HG03066 (cell line): ENCODE measurements around the gene USP9X.
"Not testable (repeated sequence)": the region's sequence is repeated elsewhere in the genome, so short reads cannot be mapped to it uniquely, and the experiment has no call there.

Source experiments
- ATAC-seq: cut with Tn5 transposase; IDR thresholded peaks from one replicate; pipeline ENCODE4 v1.9.1; 2021; ENCODE audit warnings: low read depth; ENCODE audit not compliant: unreplicated experiment

USP9X gene

GRCh38 chrX:41084893-41085511 lies at the start of gene USP9X:
USP9X (plus strand) TSS chrX:41085445; CDS start chrX:41123629, 38,184 bp downstream.
- ATAC-seq, result peak; percentile 42

- no peak for ATAC-seq
These were observed 49.7 kb upstream of the USP9X start for GRCh38 chrX:41035582-41035981.

GRCh38 chrX:41036668-41037326 lies 48.4 kb upstream of the USP9X start:
- ATAC-seq, result no peak

- no peak for ATAC-seq
These were observed 42.0 kb upstream of the USP9X start for GRCh38 chrX:41043196-41043595.

GRCh38 chrX:41043674-41044345 lies 41.4 kb upstream of the USP9X start:
- no peak for ATAC-seq

- ATAC-seq, result no peak
These were observed 39.2 kb upstream of the USP9X start for GRCh38 chrX:41045960-41046567.

- ATAC-seq, result no peak
These were observed 37.2 kb upstream of the USP9X start for GRCh38 chrX:41047878-41048534.

- ATAC-seq, result no peak
These were observed 34.9 kb upstream of the USP9X start for GRCh38 chrX:41050359-41050758.

GRCh38 chrX:41051288-41051687 lies 34.0 kb upstream of the USP9X start:
- no peak for ATAC-seq

- ATAC-seq, result no peak
These were observed 29.5 kb upstream of the USP9X start for GRCh38 chrX:41055740-41056139.

GRCh38 chrX:41063276-41063675 lies 22.0 kb upstream of the USP9X start:
- not testable (repeated sequence) for ATAC-seq

- no peak for ATAC-seq
These were observed 21.2 kb upstream of the USP9X start for GRCh38 chrX:41064018-41064417.

GRCh38 chrX:41066391-41066790 lies 18.9 kb upstream of the USP9X start:
- no peak for ATAC-seq

GRCh38 chrX:41066969-41067368 lies 18.3 kb upstream of the USP9X start:
- ATAC-seq, result no peak

- ATAC-seq, result no peak
These were observed 17.5 kb upstream of the USP9X start for GRCh38 chrX:41067721-41068120.

- no peak for ATAC-seq
These were observed 8.5 kb upstream of the USP9X start for GRCh38 chrX:41076742-41077141.

GRCh38 chrX:41081821-41082220 lies 3.4 kb upstream of the USP9X start:
- no peak for ATAC-seq

GRCh38 chrX:41082783-41083182 lies 2.5 kb upstream of the USP9X start:
- no peak for ATAC-seq

- peak; percentile 57 for ATAC-seq
These were observed 977 bp upstream of the USP9X start for GRCh38 chrX:41084044-41084892.

GRCh38 chrX:41085512-41085877 lies 250 bp downstream of the USP9X start:
- ATAC-seq, result peak; percentile 21
